OCI-M2 (cell line): ENCODE data around the gene PDE8A.

Source experiments
- DNase-seq: peaks from one replicate; lab custom pipeline; 2025; ENCODE audit not compliant: unreplicated experiment; lab: John Stamatoyannopoulos, UW

The PDE8A gene

GRCh38 chr15:84981711-84982300 lies at the start of gene PDE8A:
Gene PDE8A (plus strand): TSS chr15:84981856. CDS start chr15:84982163, 307 bp downstream.
- no peak for DNase-seq

- no peak for DNase-seq
Measured at GRCh38 chr15:84934942-84935729, 46.5 kb upstream of the PDE8A start.

- no peak for DNase-seq
Measured at GRCh38 chr15:84937144-84937543, 44.5 kb upstream of the PDE8A start.

- DNase-seq, result no peak
Measured at GRCh38 chr15:84938726-84939125, 42.9 kb upstream of the PDE8A start.

GRCh38 chr15:84940399-84940798 lies 41.3 kb upstream of the PDE8A start:
- no peak for DNase-seq

GRCh38 chr15:84942456-84942855 lies 39.2 kb upstream of the PDE8A start:
- DNase-seq, result no peak

- no peak for DNase-seq
Measured at GRCh38 chr15:84944311-84944710, 37.3 kb upstream of the PDE8A start.

- no peak for DNase-seq
Measured at GRCh38 chr15:84944861-84945260, 36.8 kb upstream of the PDE8A start.

GRCh38 chr15:84946772-84947489 lies 34.7 kb upstream of the PDE8A start:
- no peak for DNase-seq

GRCh38 chr15:84947947-84948830 lies 33.5 kb upstream of the PDE8A start:
- DNase-seq, result no peak

GRCh38 chr15:84949043-84949442 lies 32.6 kb upstream of the PDE8A start:
- DNase-seq, result no peak

- no peak for DNase-seq
Measured at GRCh38 chr15:84949845-84950569, 31.6 kb upstream of the PDE8A start.

GRCh38 chr15:84950570-84951111 lies 31.0 kb upstream of the PDE8A start:
- peak; percentile 32 for DNase-seq

- DNase-seq, result no peak
Measured at GRCh38 chr15:84951736-84952135, 29.9 kb upstream of the PDE8A start.

GRCh38 chr15:84953136-84953535 lies 28.5 kb upstream of the PDE8A start:
- DNase-seq, result no peak

GRCh38 chr15:84953726-84954125 lies 27.9 kb upstream of the PDE8A start:
- DNase-seq, result no peak

GRCh38 chr15:84955089-84955848 lies 26.4 kb upstream of the PDE8A start:
- DNase-seq, result no peak

- DNase-seq, result no peak
Measured at GRCh38 chr15:84956199-84956598, 25.5 kb upstream of the PDE8A start.

- no peak for DNase-seq
Measured at GRCh38 chr15:84960391-84961113, 21.1 kb upstream of the PDE8A start.
